ENCODE measurements around the gene NUB1.

Gene NUB1

DNA sequence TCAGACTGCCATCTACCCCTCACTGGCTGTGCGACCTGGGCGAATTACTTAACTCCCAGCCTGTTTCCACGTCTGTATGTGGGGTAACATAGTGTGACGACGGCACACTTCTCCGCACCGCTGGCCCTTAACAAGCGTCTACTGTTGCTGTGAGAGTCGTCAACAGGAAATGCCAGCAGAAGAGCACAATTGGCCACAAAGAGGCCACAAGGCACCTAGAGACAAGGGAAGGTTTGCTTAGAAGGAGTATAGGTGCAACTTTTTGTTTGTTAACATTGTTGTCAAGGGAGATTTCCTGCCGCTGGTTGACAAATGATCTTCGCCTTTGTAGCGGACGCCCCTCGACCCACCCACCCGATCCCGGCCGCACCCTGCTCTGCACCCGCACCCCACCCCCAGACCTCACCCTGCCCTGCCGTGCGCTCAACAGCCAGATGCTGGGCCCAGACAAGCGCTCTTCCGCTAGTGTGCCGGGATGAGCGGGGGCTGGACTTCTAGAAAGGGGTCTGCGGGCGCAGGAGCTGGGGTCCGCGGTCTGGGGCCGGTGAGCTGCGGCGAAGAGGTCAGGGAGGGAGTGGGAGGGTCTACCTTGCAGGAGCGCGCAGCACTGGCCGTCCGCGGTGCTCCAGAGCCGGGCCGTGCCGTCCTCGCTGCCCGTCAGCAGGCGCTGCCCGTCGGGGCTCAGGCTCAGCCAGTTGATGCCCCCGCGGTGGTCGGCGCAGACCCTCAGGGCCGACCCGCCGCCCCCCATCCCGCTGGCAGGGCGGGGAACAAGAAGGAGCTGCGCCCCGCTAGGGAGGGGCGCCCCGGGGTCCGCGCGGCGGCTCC is 67.4 kb downstream of the NUB1 start:
- TF ChIP-seq, protein P1, sequence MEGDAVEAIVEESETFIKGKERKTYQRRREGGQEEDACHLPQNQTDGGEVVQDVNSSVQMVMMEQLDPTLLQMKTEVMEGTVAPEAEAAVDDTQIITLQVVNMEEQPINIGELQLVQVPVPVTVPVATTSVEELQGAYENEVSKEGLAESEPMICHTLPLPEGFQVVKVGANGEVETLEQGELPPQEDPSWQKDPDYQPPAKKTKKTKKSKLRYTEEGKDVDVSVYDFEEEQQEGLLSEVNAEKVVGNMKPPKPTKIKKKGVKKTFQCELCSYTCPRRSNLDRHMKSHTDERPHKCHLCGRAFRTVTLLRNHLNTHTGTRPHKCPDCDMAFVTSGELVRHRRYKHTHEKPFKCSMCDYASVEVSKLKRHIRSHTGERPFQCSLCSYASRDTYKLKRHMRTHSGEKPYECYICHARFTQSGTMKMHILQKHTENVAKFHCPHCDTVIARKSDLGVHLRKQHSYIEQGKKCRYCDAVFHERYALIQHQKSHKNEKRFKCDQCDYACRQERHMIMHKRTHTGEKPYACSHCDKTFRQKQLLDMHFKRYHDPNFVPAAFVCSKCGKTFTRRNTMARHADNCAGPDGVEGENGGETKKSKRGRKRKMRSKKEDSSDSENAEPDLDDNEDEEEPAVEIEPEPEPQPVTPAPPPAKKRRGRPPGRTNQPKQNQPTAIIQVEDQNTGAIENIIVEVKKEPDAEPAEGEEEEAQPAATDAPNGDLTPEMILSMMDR (IDR thresholded peaks at IDR 0.05; ENCODE audit: borderline replicate concordance, insufficient read depth, low read depth, low read length) = no peak
- H3K4me3 ChIP-seq (ENCODE audit: low read depth, low read length) = no peak overlapping the region

DNA sequence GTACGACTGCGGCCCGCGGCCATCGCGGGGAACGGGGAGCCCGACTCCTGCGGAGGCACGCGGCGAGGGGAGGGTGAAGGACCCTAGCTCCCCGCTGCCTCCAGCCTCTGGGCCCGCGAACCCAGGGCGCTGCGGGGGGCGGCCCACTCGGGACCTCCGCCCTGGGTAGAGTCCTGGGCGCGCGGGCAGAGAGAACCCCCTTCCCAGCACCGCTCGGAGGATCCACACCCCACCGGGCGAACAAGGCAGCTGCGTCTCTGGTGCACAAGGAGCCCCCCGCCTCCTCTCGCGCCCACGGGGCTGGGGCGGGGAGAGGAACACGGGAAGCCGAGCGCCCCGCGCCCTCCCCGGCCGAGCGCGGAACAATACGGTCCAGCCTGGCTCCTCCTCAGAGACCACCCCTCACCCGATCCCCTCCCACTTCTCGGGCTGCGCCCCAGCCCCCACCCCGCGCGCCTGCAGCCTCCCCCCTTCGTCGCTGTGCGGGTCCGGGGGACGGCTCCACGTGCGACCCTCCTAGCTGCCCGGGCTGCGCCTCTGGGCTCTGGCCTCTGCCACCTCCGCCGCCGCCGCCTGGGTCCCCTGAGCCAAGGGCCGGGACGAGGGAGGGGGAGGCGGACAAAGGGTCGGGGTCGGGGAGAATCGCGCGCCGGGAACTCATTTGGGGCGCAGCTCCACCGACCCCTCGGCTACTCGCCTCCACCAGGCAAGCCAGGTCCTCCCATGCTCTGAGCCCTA is 68.2 kb downstream of the NUB1 start, which contains the start of gene WDR86:
Gene WDR86, minus strand, starts transcription at position 372 of the 738 bp plus-strand sequence. CDS start 449 bp downstream, outside the sequence.
- TF ChIP-seq, protein P1 (IDR thresholded peaks at IDR 0.05; ENCODE audit: borderline replicate concordance, insufficient read depth, low read depth, low read length) = no peak
- H3K4me3 ChIP-seq (ENCODE audit: low read depth, low read length) = no peak within 1 kb of the TSS

DNA sequence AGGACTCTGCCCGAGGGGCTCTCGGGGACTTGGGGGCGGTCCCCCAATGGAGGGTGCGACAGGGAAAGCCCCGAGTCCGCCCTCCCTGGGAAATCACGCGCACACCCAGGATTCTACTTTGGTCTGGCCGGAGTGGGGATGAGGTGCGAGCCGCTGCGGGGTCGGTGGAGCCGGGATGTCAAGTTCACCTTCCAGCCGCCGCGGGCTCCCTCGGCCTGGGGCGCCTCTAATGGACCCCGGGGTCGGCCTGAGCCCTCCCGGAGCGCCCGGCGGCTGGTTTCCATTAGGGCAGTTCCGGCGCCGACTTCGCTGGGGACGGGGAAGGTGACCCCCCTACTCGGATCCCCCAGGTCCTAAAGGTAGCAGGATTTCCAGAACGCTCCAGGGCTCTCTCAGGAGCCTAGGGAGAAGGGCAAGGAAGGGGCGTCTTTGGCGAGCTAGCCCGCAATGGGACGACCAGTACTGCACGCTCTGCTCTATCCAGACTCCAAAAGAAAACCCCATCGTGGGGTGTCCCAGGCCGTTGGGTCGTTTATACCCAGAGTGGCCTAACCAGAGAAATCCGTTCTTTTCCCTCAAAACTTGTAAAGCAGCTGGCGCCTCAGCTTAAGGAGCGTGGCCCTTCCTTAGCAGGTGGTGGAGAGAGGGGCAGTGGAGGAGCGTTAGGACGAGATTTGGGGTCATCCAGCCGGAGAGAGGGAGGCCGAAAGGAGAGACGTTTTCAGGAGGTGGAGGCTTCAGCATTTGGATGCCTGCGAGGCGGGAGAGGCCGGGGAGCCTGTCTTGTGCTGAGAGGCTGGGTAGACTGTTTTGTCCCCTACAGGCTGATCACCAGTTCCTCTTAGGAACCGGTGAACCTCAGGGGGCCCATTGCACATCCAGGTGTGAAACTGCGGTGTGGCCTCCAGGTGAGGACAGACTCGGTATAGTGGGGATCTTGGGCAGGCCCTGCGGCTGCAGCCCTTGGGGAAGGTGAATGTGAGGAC is 69.1 kb downstream of the NUB1 start:
- no peak overlapping the region for H3K4me3 ChIP-seq (ENCODE audit: low read depth, low read length)
- TF ChIP-seq, protein P1 (IDR thresholded peaks at IDR 0.05; ENCODE audit: borderline replicate concordance, insufficient read depth, low read depth, low read length) = no peak

DNA sequence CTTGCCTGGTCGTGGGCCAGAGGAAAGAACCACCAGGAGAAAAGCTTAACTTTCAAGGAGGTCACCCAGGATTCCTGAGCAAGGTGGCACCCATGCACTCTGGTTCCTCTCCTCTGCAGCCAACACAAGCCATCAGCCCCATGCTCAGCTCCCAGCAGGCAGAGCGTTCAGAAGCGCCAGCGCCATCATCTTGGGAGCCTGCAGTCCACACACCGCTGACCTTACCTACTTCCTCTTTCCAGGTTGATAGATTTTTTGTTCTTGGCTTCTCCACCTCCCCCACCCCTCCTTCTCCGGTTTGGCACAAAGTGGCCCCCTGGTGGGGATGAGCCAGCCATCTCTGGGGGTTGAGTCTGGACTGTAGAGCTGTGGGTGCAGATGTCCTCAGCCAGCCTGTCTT is 69.9 kb downstream of the NUB1 start:
- TF ChIP-seq, protein P1 (IDR thresholded peaks at IDR 0.05; ENCODE audit: borderline replicate concordance, insufficient read depth, low read depth, low read length) = no peak
- no peak overlapping the region for H3K4me3 ChIP-seq (ENCODE audit: low read depth, low read length)

DNA sequence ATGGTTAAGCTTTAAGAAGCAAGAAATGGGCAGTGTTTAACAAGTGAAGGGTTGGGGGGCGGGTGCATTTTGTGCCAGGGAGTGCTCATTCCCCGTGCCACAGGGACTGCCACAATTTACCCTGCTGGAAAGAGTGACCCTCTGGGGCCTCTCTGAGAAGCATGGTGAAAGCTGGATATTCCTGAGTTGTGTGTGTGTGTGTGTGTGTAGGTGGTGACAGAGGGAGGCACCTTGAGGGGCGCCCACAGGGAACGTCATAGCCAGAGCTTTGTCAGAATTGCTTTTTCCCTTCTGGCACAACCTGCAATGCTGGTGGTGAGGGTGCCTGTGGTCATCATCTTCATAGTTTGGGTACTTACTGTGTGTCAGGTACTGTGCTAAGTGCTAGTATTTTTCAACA is 70.7 kb downstream of the NUB1 start:
- H3K4me3 ChIP-seq (ENCODE audit: low read depth, low read length) = no peak overlapping the region
- TF ChIP-seq, protein P1 (IDR thresholded peaks at IDR 0.05; ENCODE audit: borderline replicate concordance, insufficient read depth, low read depth, low read length) = no peak

DNA sequence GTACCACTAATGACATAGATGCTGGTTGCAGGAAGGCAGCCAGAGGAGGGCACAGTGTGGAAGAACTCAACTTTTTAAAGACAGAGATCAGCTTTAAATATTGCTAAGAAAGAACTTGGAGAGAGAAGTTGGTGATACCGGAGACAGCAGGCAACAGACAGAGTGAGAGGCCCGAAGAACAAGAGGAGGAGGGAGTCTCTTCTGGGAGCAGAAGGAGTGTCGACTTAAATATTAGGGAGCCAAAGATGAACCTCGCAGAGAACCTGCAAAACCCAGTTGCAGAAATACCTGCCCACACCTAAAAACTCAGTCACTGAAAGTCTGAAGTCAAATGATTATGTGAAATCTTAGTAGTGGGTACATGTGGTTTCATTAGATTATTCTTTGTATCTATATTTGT is 71.6 kb downstream of the NUB1 start:
- no peak overlapping the region for H3K4me3 ChIP-seq (ENCODE audit: low read depth, low read length)
- TF ChIP-seq, protein P1 (IDR thresholded peaks at IDR 0.05; ENCODE audit: borderline replicate concordance, insufficient read depth, low read depth, low read length) = no peak
